Bronchial epithelial cell (primary cell): Measurements from ENCODE around the gene SPEF2. TPM values are rescaled to one million over a fixed set of nuclear protein-coding genes. Genes with fewer than 3 reads are reported as not detected.
"Not testable (repeated sequence)": the region's sequence is repeated elsewhere in the genome, so short reads cannot be mapped to it uniquely, and the experiment has no call there.

Source experiments
- DNase-seq: peaks from one replicate; pipeline ENCODE4 v3.0.0-alpha.2; 2010; ENCODE audit warnings: low read depth
- FAIRE-seq: peaks from 2 replicates; lab custom pipeline; 2011; peaks lifted over from hg19 to GRCh38; lab: Jason Lieb, UNC
- H3K27me3 ChIP-seq: 2 replicates; pipeline ENCODE4 v1.5.1; 2011; ENCODE audit warnings: low read length; ENCODE audit not compliant: control insufficient read depth, insufficient read depth
- H3K36me3 ChIP-seq: 2 replicates; pipeline ENCODE4 v1.5.1; 2011; ENCODE audit warnings: low read length; ENCODE audit not compliant: control insufficient read depth, insufficient read depth
- H3K4me3 ChIP-seq: 2 replicates; pipeline ENCODE4 v1.5.1; 2011; ENCODE audit warnings: mild to moderate bottlenecking, low read depth, low read length, control low read depth
- total RNA-seq: library from RNA; depleted of rRNA; stranded (reverse); fragments of >200 nt; gene quantifications from 2 replicates; pipeline ENCODE4 v1.2.1, GENCODE V29; 2014
- TF ChIP-seq, protein P1 (sequence below): IDR thresholded peaks from 2 replicates; pipeline ENCODE4 v1.5.1; 2011; ENCODE audit warnings: mild to moderate bottlenecking, moderate library complexity, low read length, control low read depth, inconsistent platforms; ENCODE audit not compliant: insufficient read depth, severe bottlenecking

SPEF2 gene
- total RNA-seq, 1 donor from 2014 or later = 1.1 TPM

GRCh38 chr5:35671541-35672295 lies 54.1 kb downstream of the SPEF2 start:
- Histone ChIP-seq H3K27me3 (no peaks in the 10 kb centered on the region), H3K4me3 (no peak overlapping the region), H3K36me3 (no peaks in the 10 kb centered on the region)
- FAIRE-seq (no peak), DNase-seq (no peak)
- TF ChIP-seq, protein P1, sequence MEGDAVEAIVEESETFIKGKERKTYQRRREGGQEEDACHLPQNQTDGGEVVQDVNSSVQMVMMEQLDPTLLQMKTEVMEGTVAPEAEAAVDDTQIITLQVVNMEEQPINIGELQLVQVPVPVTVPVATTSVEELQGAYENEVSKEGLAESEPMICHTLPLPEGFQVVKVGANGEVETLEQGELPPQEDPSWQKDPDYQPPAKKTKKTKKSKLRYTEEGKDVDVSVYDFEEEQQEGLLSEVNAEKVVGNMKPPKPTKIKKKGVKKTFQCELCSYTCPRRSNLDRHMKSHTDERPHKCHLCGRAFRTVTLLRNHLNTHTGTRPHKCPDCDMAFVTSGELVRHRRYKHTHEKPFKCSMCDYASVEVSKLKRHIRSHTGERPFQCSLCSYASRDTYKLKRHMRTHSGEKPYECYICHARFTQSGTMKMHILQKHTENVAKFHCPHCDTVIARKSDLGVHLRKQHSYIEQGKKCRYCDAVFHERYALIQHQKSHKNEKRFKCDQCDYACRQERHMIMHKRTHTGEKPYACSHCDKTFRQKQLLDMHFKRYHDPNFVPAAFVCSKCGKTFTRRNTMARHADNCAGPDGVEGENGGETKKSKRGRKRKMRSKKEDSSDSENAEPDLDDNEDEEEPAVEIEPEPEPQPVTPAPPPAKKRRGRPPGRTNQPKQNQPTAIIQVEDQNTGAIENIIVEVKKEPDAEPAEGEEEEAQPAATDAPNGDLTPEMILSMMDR = no peak

DNA sequence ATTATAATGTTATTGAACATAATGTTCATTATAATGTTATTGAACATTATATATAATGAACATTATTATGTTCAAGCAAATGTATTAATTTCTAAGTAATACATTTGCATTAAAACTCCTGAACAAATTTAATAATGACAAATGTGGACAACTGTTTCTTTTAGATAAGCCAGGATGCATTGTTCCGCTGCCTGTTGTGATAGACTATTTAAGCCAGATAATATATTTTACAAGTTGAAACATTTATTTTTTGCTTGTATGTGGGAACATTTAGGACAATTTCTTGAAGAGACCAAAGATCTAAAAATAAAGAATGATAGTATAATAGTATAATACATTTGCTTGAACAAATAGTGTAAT lies 54.6 kb downstream of the SPEF2 start:
- H3K36me3 ChIP-seq, FAIRE-seq, DNase-seq, H3K4me3 ChIP-seq, H3K27me3 ChIP-seq: not testable (repeated sequence)

DNA sequence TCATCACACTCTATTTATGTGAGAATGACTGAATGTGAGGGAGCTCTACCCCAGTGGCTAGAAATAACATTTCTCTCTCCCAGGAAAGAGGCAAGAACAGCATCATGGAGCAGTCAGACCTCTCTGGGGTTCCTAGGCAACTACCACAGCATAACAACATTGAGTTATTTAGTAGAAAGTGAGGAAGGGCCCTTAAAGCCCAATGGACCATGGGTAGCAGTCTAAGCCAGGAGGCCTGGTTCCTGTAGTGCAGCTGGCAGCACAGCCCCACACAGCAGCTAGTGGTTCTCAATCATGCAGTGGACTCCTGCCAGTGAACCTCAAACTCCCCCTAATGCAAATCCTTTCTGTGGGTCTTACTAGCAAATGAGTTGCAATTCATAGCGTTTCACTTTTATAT lies 55.3 kb downstream of the SPEF2 start:
- FAIRE-seq = peak; percentile 7
- DNase-seq = no peak

DNA sequence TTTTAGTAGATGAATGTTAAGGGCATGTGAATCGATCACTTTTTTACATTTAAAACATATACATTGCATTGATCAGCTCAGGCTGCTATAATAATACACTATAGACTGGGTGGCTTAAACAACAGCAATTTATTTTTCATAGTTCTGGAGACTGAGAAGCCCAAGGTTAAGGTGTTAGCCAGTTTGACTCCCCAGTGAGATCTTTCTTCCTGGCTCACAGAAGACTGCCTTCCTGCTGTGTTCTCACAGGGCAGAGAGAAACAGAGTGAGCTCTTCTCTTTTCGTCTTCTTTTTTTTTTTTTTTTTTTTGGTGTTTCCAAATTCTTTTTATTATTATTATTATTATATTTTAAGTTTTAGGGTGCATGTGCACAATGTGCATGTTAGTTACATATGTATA lies 56.4 kb downstream of the SPEF2 start:
- FAIRE-seq (no peak), DNase-seq (no peak)
- H3K27me3 ChIP-seq = no peaks in the 10 kb centered on the region
- H3K4me3 ChIP-seq = no peak overlapping the region
- TF ChIP-seq, protein P1 = no peak
- H3K36me3 ChIP-seq = no peaks in the 10 kb centered on the region

More for the DNA sequence above, 55.3 kb downstream of the SPEF2 start:
- TF ChIP-seq, protein P1 = no peak
- Histone ChIP-seq H3K36me3 (no peaks in the 10 kb centered on the region), H3K27me3 (no peaks in the 10 kb centered on the region), H3K4me3 (no peak overlapping the region)

GRCh38 chr5:35675392-35675791 lies 57.7 kb downstream of the SPEF2 start:
- TF ChIP-seq, protein P1 = no peak

GRCh38 chr5:35677878-35678277 lies 60.2 kb downstream of the SPEF2 start:
- no peak overlapping the region for H3K4me3 ChIP-seq

More at GRCh38 chr5:35675392-35675791, 57.7 kb downstream of the SPEF2 start:
- Histone ChIP-seq H3K36me3 (no peaks in the 10 kb centered on the region), H3K4me3 (no peak overlapping the region), H3K27me3 (no peaks in the 10 kb centered on the region)
- FAIRE-seq (no peak), DNase-seq (no peak)

More at GRCh38 chr5:35677878-35678277, 60.2 kb downstream of the SPEF2 start:
- H3K27me3 ChIP-seq = no peaks in the 10 kb centered on the region
- no peaks in the 10 kb centered on the region for H3K36me3 ChIP-seq
- DNase-seq (no peak), FAIRE-seq (no peak)
- TF ChIP-seq, protein P1 = no peak
